Vagina (tissue), 2 donors: ENCODE results near the gene PPFIA1.

Source experiments
- CTCF ChIP-seq, 3 experiments: fragments of 450-650 bp in 2 of 3; fragments of 200-600 bp in 1 of 3; sonication (generic) in 1 of 3; IDR thresholded peaks; one replicate each; pipeline ENCODE4 v1.5.1; 2017 to 2019; ENCODE audit warnings: antibody characterized with exemption in 3 of 3, mild to moderate bottlenecking in 2 of 3, moderate library complexity in 2 of 3
- POLR2A ChIP-seq, 2 donors: fragments of 450-650 bp; IDR thresholded peaks; one replicate each; pipeline ENCODE4 v1.6.1; 2017; ENCODE audit warnings: antibody characterized with exemption in 2 of 2, mild to moderate bottlenecking in 2 of 2, moderate library complexity in 2 of 2

GRCh38 chr11:70404244-70404643 is 133.8 kb downstream of the PPFIA1 start:
- TF ChIP-seq CTCF (IDR thresholded peaks at IDR 0.05) (no peak), POLR2A (IDR thresholded peaks at IDR 0.05) (no peak)
